Measurements from ENCODE around the gene CLRN2. TPM values are rescaled to one million over a fixed set of nuclear protein-coding genes. Genes with fewer than 3 reads are reported as not detected.
A peak's percentile ranks its signal among the peaks of the same experiment; 100 is the strongest.

CLRN2 gene
- total and polyA plus RNA-seq, 2 of the 4 experiments (the other 2 are of a cell fraction), result not detected

DNA sequence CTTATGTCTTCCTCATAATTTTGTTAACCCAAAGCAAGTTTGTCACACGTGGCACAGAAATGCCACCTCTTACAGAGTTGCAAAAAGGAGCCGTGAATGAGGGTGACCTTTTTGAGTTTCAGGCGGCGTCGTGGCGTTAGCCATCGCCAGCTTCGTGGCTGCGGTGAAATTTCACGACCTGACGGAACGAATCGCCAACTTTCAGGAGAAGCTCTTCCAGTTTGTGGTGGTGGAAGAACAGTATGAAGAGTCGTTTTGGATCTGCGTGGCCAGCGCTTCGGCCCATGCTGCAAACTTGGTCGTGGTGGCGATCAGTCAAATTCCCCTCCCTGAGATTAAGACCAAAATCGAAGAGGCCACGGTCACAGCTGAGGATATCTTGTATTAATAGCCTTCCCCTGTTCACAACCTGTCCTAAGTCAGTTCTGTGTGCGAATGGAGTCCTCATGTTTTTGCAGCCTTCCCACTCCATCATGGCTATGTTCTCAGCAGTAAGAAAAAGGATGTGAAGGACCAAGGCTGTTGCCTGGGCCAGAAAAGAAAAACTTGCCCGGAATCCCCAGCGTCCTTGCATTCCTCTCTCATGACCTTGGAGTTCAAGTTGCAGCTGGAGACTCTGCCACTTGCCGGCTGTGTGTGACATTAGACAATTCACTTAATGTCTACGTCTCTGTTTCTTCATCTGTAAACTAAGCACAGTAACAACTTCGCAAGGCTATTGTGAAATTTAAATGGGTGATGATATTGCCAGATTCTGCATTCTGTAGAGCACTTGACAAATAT, 11.9 kb downstream of the CLRN2 start:
- Histone ChIP-seq H2BK15ac (ENCODE audit: low read depth, low read length) (no peak overlapping the region), H3K36me3 (ENCODE audit: control insufficient read depth, insufficient read depth, low read length) (no peaks in the 10 kb centered on the region), H3K18ac (ENCODE audit: low read depth, low read length) (no peak overlapping the region), H3K9me3 (ENCODE audit: control insufficient read depth, insufficient read depth, low read length) (no peaks in the 10 kb centered on the region), H3K27ac (ENCODE audit: insufficient read depth, low read length) (no peak overlapping the region), H2AK5ac (ENCODE audit: low read depth, low read length) (no peak overlapping the region), H4K20me1 (ENCODE audit: insufficient read depth, low read length) (no peaks in the 10 kb centered on the region), H3K23ac (ENCODE audit: low read depth, low read length) (no peak overlapping the region), H2AK9ac (replicated peaks; ENCODE audit: low read depth, low read length, poor library complexity) (no peak overlapping the region), H4K8ac (ENCODE audit: low read depth in 2 of 2, low read length in 2 of 2) (no peak overlapping the region), H4K5ac (ENCODE audit: low read depth, low read length) (no peak overlapping the region), H3K56ac (ENCODE audit: extremely low read depth, insufficient read depth, low read length) (no peak overlapping the region), H3K4me1 (ENCODE audit: control insufficient read depth, insufficient read depth, low read length) (no peaks in the 10 kb centered on the region), H3K9ac (ENCODE audit: low read depth, low read length) (no peak overlapping the region), H3K9me1 (ENCODE audit: insufficient read depth, low read length) (no peaks in the 10 kb centered on the region), H4K91ac (ENCODE audit: insufficient read depth, low read depth, low read length) (no peak overlapping the region), H3K4ac (ENCODE audit: low read depth, low read length) (no peak overlapping the region), H3K4me2 (ENCODE audit: low read depth, low read length) (no peak overlapping the region), H2AFZ (replicated peaks; ENCODE audit: low read length, poor library complexity) (peak overlapping the region; percentile 35), H2BK5ac (ENCODE audit: low read depth, low read length, poor library complexity, severe bottlenecking) (no peak overlapping the region), H3K4me3 (ENCODE audit: insufficient read depth, low read depth, low read length) (no peak overlapping the region), H3K79me1 (ENCODE audit: low read depth in 1 of 2, low read length in 2 of 2) (no peaks in the 10 kb centered on the region), H3K14ac (replicated peaks; ENCODE audit: low read depth, low read length) (no peak overlapping the region), H3K27me3 (ENCODE audit: control insufficient read depth, insufficient read depth, low read length) (peaks cover 4% of the 10 kb centered on the region), H2BK120ac (ENCODE audit: low read depth, low read length) (no peak overlapping the region), H2BK20ac (ENCODE audit: low read depth, low read length) (no peak overlapping the region)
- CTCF ChIA-PET, result no interaction called here
- no peak for TF ChIP-seq MAFK (IDR thresholded peaks at IDR 0.05; ENCODE audit: low read depth, low read length)
- TF ChIP-seq MAZ (IDR thresholded peaks at IDR 0.05; ENCODE audit: borderline replicate concordance, low read depth, low read length), result no peak
- TF ChIP-seq, protein P1, sequence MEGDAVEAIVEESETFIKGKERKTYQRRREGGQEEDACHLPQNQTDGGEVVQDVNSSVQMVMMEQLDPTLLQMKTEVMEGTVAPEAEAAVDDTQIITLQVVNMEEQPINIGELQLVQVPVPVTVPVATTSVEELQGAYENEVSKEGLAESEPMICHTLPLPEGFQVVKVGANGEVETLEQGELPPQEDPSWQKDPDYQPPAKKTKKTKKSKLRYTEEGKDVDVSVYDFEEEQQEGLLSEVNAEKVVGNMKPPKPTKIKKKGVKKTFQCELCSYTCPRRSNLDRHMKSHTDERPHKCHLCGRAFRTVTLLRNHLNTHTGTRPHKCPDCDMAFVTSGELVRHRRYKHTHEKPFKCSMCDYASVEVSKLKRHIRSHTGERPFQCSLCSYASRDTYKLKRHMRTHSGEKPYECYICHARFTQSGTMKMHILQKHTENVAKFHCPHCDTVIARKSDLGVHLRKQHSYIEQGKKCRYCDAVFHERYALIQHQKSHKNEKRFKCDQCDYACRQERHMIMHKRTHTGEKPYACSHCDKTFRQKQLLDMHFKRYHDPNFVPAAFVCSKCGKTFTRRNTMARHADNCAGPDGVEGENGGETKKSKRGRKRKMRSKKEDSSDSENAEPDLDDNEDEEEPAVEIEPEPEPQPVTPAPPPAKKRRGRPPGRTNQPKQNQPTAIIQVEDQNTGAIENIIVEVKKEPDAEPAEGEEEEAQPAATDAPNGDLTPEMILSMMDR (conservative IDR thresholded peaks at IDR 0.05; ENCODE audit: low read depth, low read length), result no peak
- TF ChIP-seq POLR2A (IDR thresholded peaks at IDR 0.05; ENCODE audit: low read depth, low read length), result no peak
- TF ChIP-seq RFX5 (IDR thresholded peaks at IDR 0.05; ENCODE audit: low read depth, low read length), result no peak
- TF ChIP-seq CEBPB (IDR thresholded peaks at IDR 0.05; ENCODE audit: low read depth, low read length), result 0 out of 2 replicates have a peak, but pooled peaks have one; percentile 14
- TF ChIP-seq MXI1 (IDR thresholded peaks at IDR 0.05; ENCODE audit: borderline replicate concordance, low read depth, low read length), result no peak
- TF ChIP-seq NFE2L2 (IDR thresholded peaks at IDR 0.05; ENCODE audit: low read depth, low read length), result no peak
- in situ Hi-C loops (cut with MboI; ENCODE audit: low sequenced_read_pairs), result no loop called here
- POLR2A ChIA-PET (ENCODE audit: unreplicated experiment), result no interaction called here
- peak; percentile 21 for ATAC-seq (ENCODE audit: low read depth)
- intact Hi-C loops (cut with micrococcal nuclease), result no loop called here
- DNase-seq, result no peak
- BruUV-seq (replicated peaks), result no TSS peak
- no CpG with 5 or more reads among the region's 27 CpGs for WGBS, 2 experiments (ENCODE audit: extremely low coverage in 2 of 2, insufficient read length in 1 of 2)
- dilution Hi-C loops (cut with HindIII; ENCODE audit: low sequenced_read_pairs, unreplicated experiment), result no loop called here
